ENCODE data around the gene LYPD6.
"Not testable (repeated sequence)": the region's sequence is repeated elsewhere in the genome, so short reads cannot be mapped to it uniquely, and the experiment has no call there.

LYPD6 gene

GRCh38 chr2:149458502-149458901, 128.1 kb downstream of the LYPD6 start:
- no peak for DNase-seq

GRCh38 chr2:149463328-149464002, 133.1 kb downstream of the LYPD6 start:
- DNase-seq, result no peak

DNA sequence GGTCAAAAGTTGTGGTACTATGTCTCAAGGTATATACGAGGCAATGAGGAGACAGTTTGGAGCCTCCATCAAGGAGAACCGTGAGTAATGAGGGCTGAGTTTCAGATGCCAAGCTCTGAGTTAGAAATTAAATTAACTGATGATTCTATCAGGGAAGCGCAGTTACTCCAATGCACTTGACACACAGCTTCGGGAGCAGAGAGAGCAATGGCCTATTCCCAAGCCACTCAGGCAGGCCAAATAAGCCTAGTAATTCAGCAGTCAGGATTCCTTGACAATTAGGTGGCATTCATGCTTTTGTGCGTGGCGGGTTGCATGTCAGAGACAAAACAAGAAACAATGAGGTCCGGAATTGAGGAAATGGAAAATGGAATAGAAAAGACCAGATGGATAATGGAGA, 134.0 kb downstream of the LYPD6 start:
- DNase-seq, result no peak

DNA sequence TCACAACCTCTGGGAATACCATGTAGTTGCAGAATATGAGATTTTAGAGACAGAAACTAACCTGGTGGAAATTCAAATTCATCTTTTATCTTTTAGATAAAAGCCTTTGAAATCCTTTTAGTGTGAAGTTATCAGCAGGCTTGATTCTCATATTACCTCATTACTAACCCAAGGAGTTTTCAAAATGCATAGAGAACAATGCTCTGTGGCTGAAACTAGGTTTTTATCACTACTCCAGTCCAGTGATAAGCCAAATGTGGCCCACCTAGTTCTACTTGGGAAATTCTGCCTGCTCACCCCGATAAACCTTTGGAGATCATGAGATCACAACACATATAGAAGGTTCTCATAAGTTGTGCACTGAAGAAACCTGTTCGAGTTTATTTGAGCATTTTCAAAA, 135.5 kb downstream of the LYPD6 start:
- no peak for DNase-seq

DNA sequence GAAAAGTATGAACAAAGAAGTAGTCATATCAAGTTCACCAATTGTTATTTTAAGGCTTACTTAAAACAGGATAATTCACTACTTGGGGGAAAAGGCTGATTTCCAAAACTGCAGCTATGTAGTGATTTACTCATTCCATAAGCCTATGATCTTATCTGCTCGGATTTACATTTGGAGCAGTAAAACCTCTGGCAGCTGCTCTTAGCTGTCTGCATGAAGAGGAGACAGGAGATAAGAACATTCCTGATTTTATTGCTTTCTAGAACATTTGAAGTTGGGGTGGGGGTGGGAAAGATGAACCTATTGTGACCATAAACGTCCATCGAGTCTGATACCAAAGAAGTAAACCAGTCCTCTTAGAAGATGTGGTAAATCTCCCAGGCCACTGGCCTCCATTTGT, 136.2 kb downstream of the LYPD6 start:
- DNase-seq, result no peak

GRCh38 chr2:149467436-149467835, 137.0 kb downstream of the LYPD6 start:
- no peak for DNase-seq

DNA sequence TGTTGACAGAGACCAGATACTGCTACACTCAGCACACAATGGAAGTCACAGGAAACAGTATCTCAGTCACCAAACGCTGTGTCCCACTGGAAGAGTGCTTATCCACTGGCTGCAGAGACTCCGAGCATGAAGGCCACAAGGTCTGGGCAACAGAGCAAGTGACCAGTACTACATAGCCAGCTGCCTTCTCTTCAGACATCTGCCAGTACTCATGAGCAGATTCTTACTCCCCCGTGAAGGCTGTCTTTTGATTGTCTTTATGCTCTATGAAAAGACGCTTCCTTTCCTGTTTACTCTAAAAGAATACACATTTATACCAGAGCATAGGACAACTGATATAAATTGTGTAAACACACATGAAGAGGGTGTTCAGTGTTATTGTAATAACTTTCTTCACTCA, 138.2 kb downstream of the LYPD6 start:
- no peak for DNase-seq

DNA sequence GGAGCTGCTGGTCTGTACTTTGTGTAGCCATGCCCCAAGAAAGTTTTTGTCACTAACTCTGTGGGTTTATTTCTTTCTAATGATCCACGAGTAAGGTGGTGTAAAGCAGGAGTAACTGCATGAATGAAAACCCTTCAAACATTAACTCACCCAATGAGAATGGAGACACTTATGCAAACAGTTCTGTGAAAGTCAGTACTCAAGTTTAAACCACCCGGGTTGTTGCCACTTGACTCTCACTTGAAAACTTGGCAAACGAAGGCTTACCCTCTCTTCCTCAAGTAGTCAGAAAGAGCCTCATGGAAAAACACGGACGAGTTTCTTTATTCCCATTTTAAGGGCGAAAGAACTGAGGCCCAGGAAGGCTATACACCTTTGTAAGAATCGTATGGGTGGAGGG, 139.7 kb downstream of the LYPD6 start:
- no peak for DNase-seq

- no peak for DNase-seq
Measured at GRCh38 chr2:149472413-149472812, 142.0 kb downstream of the LYPD6 start.

DNA sequence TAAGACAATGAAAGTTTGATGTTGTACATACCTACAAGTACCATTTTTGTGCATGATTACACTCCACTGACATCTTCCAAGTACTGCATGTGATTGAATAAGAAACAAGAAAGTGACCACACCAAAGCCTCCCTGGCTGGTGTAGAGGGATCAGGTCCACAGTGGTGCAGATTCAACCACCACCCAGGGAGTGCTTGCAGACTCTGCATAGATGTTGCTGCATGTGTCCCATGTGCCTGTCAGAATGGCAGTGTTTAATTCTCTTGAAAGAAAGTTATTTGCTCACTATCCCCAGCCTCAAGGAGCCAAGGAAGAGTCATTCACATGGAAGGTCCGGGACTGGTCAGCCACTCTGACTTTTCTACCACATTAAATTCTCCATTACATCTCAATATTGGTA, 142.7 kb downstream of the LYPD6 start:
- DNase-seq, result no peak

GRCh38 chr2:149473521-149473920, 143.1 kb downstream of the LYPD6 start:
- no peak for DNase-seq

DNA sequence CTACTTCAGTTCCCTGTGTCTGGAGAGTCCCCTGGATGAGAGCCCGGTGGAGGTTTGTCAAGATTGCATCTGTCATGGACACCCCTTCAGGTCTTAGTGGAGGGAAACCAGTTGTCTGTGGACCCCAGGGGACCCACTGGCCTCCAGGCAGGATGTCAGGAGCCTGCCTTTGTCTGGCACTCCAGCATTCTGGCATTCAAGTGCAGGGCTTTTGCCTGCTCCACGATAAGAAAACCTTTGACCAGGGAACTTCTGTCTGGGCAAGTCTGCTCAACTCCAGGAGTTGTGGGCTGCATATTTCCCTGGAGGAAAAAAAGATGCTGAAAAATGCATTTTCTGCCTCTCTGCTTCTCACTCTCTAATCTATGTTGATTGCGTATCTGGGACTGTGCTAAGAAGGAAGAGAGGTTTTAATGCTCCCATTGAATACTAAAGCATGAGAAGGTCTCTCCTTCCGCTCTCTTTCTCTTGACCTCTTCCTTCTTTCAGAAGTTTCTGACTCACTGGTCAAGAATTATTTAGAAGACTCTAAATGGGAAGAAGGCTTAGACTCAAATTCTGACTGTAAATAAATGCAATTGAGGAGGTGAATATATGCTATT, 152.7 kb downstream of the LYPD6 start:
- DNase-seq, result no peak

DNA sequence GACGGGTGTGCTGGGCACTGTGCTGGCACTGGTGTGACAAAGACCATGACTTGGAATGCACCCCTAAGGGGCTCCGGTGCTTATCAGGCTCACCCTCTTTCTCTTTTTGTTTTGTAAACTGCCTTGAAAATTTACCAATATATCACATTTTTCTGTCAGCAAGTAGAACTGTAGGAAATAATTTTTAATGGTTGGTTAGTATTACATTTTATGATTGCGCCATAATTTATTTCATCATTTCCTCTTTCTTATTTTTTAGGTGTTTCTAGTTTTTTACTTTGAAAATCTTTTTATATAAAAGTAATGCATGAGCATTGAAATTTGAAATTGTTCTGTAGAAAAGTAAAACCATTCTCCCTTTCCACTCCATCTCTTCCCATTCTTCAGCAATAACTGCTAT, 156.3 kb downstream of the LYPD6 start:
- DNase-seq, result no peak

- DNase-seq, result no peak
Measured at GRCh38 chr2:149487189-149487588, 156.8 kb downstream of the LYPD6 start.

GRCh38 chr2:149488706-149489440, 158.5 kb downstream of the LYPD6 start:
- no peak for DNase-seq

DNA sequence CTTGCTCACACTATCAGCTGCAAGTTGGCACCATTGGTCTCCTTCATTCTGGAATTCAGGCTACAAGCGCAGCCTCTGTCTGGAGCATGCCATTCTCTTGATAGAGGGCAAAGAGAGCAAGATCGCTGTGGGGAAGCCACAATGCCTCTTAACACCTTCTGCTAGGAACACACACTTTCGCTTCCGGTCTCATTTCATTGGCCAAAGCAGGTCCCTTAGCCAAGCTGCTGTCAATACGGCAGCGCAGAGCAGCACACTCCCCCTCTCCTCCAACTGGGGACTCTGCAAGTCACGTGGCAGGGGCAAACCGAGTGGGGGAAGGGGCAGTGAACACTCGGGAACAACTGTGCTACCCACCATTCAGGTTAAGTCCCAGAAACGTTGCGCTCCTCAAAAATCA, 159.1 kb downstream of the LYPD6 start:
- no peak for DNase-seq

GRCh38 chr2:149490296-149490695, 159.9 kb downstream of the LYPD6 start:
- DNase-seq, result no peak

DNA sequence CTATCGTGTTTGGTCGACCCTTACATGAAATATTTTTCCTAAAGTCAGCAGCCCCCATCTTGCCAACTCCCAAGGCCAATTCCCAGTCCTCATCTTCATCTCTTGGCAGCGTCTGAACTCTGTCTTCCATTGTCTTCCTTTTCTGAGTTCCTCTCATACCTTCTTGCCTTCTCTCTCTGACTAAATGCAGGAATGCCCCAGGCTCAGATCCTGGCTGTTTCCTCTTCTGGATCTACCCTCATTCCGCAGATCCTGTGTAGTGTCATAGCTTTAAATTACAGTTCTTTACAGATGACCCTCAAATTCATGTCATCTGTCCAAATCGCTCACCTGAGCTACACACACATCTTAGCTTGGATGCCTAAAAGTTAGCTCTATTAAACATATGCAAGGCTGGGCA, 162.5 kb downstream of the LYPD6 start:
- no peak for DNase-seq

DNA sequence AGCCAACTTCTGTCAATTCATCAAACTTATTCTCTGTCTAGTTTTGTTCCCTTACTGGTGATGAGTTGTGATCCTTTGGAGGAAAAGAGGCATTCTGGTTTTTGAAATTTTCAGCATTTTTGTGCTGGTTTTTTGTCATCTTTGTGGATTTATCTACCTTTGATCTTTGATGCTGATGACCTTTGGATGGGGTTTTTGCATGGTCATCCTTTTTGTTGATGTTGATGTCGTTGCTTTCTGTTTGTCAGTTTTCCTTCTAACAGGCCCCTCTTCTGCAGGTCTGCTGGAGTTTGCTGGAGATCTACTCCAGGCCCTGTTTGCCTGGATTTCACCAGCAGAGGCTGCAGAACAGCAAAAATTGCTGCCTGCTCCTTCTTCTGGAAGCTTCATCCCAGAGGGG, 168.8 kb downstream of the LYPD6 start:
- DNase-seq, result not testable (repeated sequence)

DNA sequence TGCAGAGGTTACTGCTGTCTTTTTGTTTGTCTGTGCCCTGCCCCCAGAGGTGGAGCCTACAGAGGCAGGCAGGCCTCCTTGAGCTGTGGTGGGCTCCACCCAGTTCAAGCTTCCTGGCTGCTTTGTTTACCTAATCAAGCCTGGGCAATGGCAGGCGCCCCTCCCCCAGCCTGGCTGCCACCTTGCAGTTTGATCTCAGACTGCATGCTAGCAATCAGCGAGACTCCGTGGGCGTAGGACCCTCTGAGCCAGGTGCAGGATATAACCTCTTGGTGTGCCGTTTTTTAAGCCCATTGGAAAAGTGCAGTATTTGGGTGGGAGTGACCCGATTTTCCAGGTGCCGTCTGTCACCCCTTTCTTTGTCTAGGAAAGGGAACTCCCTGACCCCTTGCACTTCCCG, 176.4 kb downstream of the LYPD6 start:
- DNase-seq, result not testable (repeated sequence)

- no peak for DNase-seq
Measured at GRCh38 chr2:149507974-149508373, 177.6 kb downstream of the LYPD6 start.

GRCh38 chr2:149513461-149513860, 183.1 kb downstream of the LYPD6 start:
- DNase-seq, result no peak

Measured in hematopoietic multipotent progenitor cell treated with erythropoietin and hydrocortisone succinate and interleukin-3 and kit ligand, for 6 days (in vitro differentiated cells).